OCI-LY7 (cell line): ENCODE data around the gene ZNF594. TPM values are rescaled to one million over a fixed set of nuclear protein-coding genes. Genes with fewer than 3 reads are reported as not detected.
"Not testable (repeated sequence)": the region's sequence is repeated elsewhere in the genome, so short reads cannot be mapped to it uniquely, and the experiment has no call there.

ENCODE experiments used
- BruUV-seq: library from RNA; stranded (reverse); fragments of 400-500 nt; replicated peaks from 2 replicates; lab custom pipeline; 2021; lab: Mats Ljungman, UMichigan
- CTCF ChIA-PET: fragments of 300-600 bp; sonication (Branson Sonifier 250); formaldehyde crosslinking; loops from one replicate; lab custom pipeline; 2022; ENCODE audit warnings: antibody characterized with exemption; ENCODE audit not compliant: unreplicated experiment; lab: Charles Lee
- POLR2A ChIA-PET: fragments of 300-600 bp; sonication (Branson Sonifier 250); formaldehyde crosslinking; loops from one replicate; lab custom pipeline; 2022; ENCODE audit warnings: antibody characterized with exemption; lab: Charles Lee
- DNase-seq: peaks from one replicate; pipeline ENCODE4 v3.0.0-alpha.2; 2015; ENCODE audit warnings: low spot score
- H2AFZ ChIP-seq: fragments of 200-600 bp; sonication (generic), shearing (Covaris generic); 2 replicates; pipeline ENCODE4 v1.6.1; 2014; ENCODE audit warnings: mild to moderate bottlenecking, antibody characterized with exemption, low read length, moderate library complexity
- H3K27ac ChIP-seq: fragments of 200-600 bp; sonication (generic); 2 replicates; pipeline ENCODE4 v1.5.1; 2014; ENCODE audit warnings: mixed run types, low read depth, mild to moderate bottlenecking, moderate library complexity, low read length, inconsistent platforms; ENCODE audit not compliant: poor library complexity, severe bottlenecking
- H3K36me3 ChIP-seq: fragments of 200-600 bp; sonication (generic); 2 replicates; pipeline ENCODE4 v1.6.1; 2014; ENCODE audit warnings: mild to moderate bottlenecking, antibody characterized with exemption, low read length, moderate library complexity, mixed read lengths; ENCODE audit not compliant: insufficient read depth
- H3K4me1 ChIP-seq: fragments of 200-600 bp; sonication (generic); 2 replicates; pipeline ENCODE4 v1.5.1; 2014; ENCODE audit warnings: mild to moderate bottlenecking, low read length; ENCODE audit not compliant: insufficient read depth, poor library complexity, severe bottlenecking
- H3K4me2 ChIP-seq: fragments of 200-600 bp; sonication (generic); 2 replicates; pipeline ENCODE4 v1.6.1; 2014; ENCODE audit warnings: mild to moderate bottlenecking, low read length
- H3K4me3 ChIP-seq: fragments of 200-600 bp; sonication (generic); 2 replicates; pipeline ENCODE4 v1.5.1; 2014; ENCODE audit warnings: mild to moderate bottlenecking, low read depth, low read length; ENCODE audit not compliant: poor library complexity, severe bottlenecking
- H3K79me2 ChIP-seq: fragments of 200-600 bp; sonication (generic); 2 replicates; pipeline ENCODE4 v1.6.1; 2016; ENCODE audit warnings: low read depth, mild to moderate bottlenecking, low read length, moderate library complexity, mixed read lengths; ENCODE audit not compliant: insufficient read depth
- H3K9me2 ChIP-seq: fragments of 200-600 bp; sonication (generic); 2 replicates; pipeline ENCODE4 v1.6.1; 2016; ENCODE audit warnings: mild to moderate bottlenecking, low read length, mixed read lengths; ENCODE audit not compliant: insufficient read depth
- H3K9me3 ChIP-seq: fragments of 200-600 bp; sonication (generic); 2 replicates; pipeline ENCODE4 v1.6.1; 2014; ENCODE audit warnings: mild to moderate bottlenecking, mixed run types, low read length, mixed read lengths
- H4K20me1 ChIP-seq: fragments of 200-600 bp; sonication (generic); 2 replicates; pipeline ENCODE4 v1.6.1; 2014; ENCODE audit warnings: mild to moderate bottlenecking, antibody characterized with exemption, low read length, moderate library complexity, mixed read lengths; ENCODE audit not compliant: insufficient read depth
- EZH2phosphoT487 ChIP-seq: fragments of 200-600 bp; sonication (generic); IDR thresholded peaks from 2 replicates; pipeline ENCODE4 v1.6.1; 2018; ENCODE audit warnings: low read depth, borderline replicate concordance, mild to moderate bottlenecking, mixed run types, antibody characterized with exemption, low read length, moderate library complexity, mixed read lengths
- intact Hi-C: fragments of 100-400 bp; cut with micrococcal nuclease; formaldehyde crosslinking; loops from one replicate; pipeline ENCODE4 v1.10.0; 2022; ENCODE audit not compliant: unreplicated experiment
- total RNA-seq, 2 experiments: library from RNA; depleted of rRNA in 1 of 2; stranded (reverse); fragments of >200 nt in 1 of 2; shearing (Covaris generic) in 1 of 2; gene quantifications; 2 replicates each; pipeline ENCODE4 v1.2.3, GENCODE V29; 2014 to 2022
- TF ChIP-seq, protein P1 (sequence below): fragments of 200-600 bp; sonication (generic); conservative IDR thresholded peaks from 2 replicates; pipeline ENCODE4 v1.5.1; 2014; ENCODE audit warnings: mild to moderate bottlenecking, antibody characterized with exemption, low read length, moderate library complexity, mixed read lengths

The ZNF594 gene
- total RNA-seq, 2 experiments from 2014 or later, result 32.1 to 43.4 TPM

DNA sequence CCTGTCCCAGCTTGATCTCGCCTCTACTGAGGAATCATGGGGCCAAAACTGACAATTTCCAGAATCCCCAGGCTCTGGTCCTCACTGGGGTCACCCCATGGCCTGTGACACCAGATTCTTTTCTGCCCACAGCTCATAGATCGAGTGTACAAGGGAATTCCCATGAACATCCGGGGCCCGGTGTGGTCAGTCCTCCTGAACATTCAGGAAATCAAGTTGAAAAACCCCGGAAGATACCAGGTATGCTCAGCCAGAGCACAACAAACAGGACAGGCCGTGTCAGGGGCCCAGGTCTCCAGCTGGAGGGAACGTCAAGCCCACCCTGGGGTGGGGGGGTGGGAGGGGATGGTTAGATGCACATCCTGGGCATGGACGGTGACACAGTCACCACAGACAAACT is 58.4 kb downstream of the ZNF594 start:
- Histone ChIP-seq H3K4me3 (no peak overlapping the region), H3K4me1 (no peaks in the 10 kb centered on the region), H3K27ac (no peak overlapping the region), H3K4me2 (no peak overlapping the region), H2AFZ (no peak overlapping the region), H3K9me3 (no peaks in the 10 kb centered on the region), H3K79me2 (no peaks in the 10 kb centered on the region), H4K20me1 (no peaks in the 10 kb centered on the region), H3K36me3 (no peaks in the 10 kb centered on the region), H3K9me2 (no peaks in the 10 kb centered on the region)
- POLR2A ChIA-PET, result interaction anchor here (0.6 to 1.2 kb wide), 2 partner anchors 19 to 35 kb away, joined by 3 to 4 read pairs; no protein-coding TSS in a partner anchor
- no peak for DNase-seq
- CTCF ChIA-PET, result interaction anchor here (0.6 kb wide), 1 partner anchor 283 kb away, joined by 3 read pairs; no protein-coding TSS in a partner anchor
- intact Hi-C loops, result no loop called here
- no peak for TF ChIP-seq EZH2phosphoT487
- TF ChIP-seq, protein P1, sequence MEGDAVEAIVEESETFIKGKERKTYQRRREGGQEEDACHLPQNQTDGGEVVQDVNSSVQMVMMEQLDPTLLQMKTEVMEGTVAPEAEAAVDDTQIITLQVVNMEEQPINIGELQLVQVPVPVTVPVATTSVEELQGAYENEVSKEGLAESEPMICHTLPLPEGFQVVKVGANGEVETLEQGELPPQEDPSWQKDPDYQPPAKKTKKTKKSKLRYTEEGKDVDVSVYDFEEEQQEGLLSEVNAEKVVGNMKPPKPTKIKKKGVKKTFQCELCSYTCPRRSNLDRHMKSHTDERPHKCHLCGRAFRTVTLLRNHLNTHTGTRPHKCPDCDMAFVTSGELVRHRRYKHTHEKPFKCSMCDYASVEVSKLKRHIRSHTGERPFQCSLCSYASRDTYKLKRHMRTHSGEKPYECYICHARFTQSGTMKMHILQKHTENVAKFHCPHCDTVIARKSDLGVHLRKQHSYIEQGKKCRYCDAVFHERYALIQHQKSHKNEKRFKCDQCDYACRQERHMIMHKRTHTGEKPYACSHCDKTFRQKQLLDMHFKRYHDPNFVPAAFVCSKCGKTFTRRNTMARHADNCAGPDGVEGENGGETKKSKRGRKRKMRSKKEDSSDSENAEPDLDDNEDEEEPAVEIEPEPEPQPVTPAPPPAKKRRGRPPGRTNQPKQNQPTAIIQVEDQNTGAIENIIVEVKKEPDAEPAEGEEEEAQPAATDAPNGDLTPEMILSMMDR, result no peak
- no TSS peak for BruUV-seq

DNA sequence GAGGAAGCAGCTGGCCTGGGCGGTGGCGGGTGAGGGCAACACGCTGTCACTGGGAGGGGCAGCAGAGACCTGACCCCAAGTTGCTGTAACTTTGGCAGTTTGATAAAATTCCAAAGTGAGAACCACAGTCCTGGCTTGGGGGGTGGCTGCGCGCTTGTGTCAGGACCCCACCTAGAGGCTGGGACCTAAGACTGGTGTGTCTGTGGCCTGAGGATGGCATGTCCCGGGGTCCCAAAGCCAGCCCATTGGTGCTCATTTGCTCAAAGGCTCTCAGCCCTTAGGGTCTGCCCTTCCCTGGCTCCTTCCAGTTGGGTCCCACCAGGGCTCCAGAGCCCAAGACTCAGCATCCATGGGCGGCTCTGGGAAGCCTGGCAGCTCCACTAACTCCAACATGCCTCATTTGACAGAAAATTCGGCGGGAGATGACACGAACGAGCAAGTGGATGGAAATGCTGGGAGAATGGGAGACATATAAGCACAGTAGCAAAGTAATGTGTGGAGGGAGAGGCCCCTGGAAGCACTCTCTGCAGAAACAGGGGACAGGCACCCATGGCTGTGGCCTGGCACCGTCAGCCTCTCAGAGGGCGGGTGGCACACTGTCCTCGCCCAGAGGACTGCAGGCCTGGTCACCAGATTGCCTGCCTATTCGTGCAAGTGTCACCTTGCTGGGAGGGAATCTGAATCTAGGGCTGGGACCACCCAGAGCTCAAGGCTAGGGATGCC is 59.0 kb downstream of the ZNF594 start:
- H2AFZ ChIP-seq, H3K36me3 ChIP-seq, H3K4me1 ChIP-seq, H3K27ac ChIP-seq, H3K79me2 ChIP-seq, BruUV-seq, H3K9me2 ChIP-seq, H3K4me2 ChIP-seq, H3K4me3 ChIP-seq, H4K20me1 ChIP-seq, DNase-seq, intact Hi-C loops, H3K9me3 ChIP-seq: not testable (repeated sequence)
- ChIA-PET CTCF (interaction anchor here (0.6 kb wide), 1 partner anchor 282 kb away, joined by 3 read pairs; no protein-coding TSS in a partner anchor), POLR2A (interaction anchor here (0.6 kb wide), 1 partner anchor 34 kb away, joined by 3 read pairs; no protein-coding TSS in a partner anchor)

DNA sequence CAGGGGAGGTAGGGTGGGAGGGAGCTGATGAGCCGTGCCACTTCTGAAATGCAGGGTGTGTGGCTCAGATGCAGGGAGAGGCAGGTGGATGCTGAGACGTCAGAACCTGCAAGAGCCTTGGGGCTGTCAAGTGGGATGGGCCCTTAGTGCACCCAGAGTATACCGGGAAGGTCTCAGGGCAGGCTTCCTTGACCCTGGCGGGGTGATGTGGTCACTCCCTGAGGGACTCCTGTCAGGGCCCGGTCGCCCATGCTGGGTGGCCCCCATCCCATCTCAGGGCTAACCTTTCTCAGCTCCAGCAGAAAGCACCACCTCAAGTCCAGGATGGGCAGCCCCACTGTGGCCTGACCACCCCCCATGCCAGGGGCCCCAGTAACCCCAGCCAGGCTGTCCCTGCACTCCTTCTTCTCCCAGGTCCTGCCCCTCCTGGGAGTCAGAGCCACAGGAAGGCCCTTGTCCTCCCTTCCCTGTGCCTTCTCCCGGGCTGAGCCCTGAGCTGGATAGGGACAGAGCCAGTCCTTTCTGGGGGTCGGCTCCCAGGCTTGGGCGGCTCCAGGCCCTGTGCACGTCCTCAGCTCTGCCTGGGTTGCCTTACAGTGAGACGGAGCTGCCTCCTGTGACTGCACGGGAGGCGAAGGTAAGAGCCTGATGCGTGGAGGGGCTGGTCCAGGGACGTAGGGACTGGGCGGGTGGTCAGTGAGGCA is 59.7 kb downstream of the ZNF594 start:
- H3K9me2 ChIP-seq, intact Hi-C loops, H3K79me2 ChIP-seq, H3K4me1 ChIP-seq, H2AFZ ChIP-seq, H3K27ac ChIP-seq, H3K4me2 ChIP-seq, BruUV-seq, H3K36me3 ChIP-seq, H3K4me3 ChIP-seq, CTCF ChIA-PET, H3K9me3 ChIP-seq, H4K20me1 ChIP-seq, DNase-seq: not testable (repeated sequence)
- POLR2A ChIA-PET, result interaction anchor here (0.6 kb wide), 1 partner anchor 137 kb away, joined by 3 read pairs; no protein-coding TSS in a partner anchor
